Measurements from ENCODE around the gene TRAPPC12.
"Not testable (repeated sequence)": the region's sequence is repeated elsewhere in the genome, so short reads cannot be mapped to it uniquely, and the experiment has no call there.

Gene TRAPPC12

GRCh38 chr2:3486047-3487027 is 106.8 kb downstream of the TRAPPC12 start:
- no peaks in the 10 kb centered on the region for H3K27me3 ChIP-seq (ENCODE audit: control insufficient read depth in 1 of 2, insufficient read depth in 2 of 2, low read length in 2 of 2)
- no peak overlapping the region for H3K4me3 ChIP-seq (ENCODE audit: low read depth in 1 of 2, low read length in 2 of 2)
- H3K9ac ChIP-seq (ENCODE audit: low read length) = no peak overlapping the region
- H3K4me1 ChIP-seq (ENCODE audit: insufficient read depth, low read length) = no peaks in the 10 kb centered on the region
- H3K36me3 ChIP-seq (ENCODE audit: insufficient read depth, low read length) = no peaks in the 10 kb centered on the region
- no peaks in the 10 kb centered on the region for H3K9me3 ChIP-seq (ENCODE audit: low read length)
- no peak overlapping the region for H3K27ac ChIP-seq (ENCODE audit: low read depth, low read length)

DNA sequence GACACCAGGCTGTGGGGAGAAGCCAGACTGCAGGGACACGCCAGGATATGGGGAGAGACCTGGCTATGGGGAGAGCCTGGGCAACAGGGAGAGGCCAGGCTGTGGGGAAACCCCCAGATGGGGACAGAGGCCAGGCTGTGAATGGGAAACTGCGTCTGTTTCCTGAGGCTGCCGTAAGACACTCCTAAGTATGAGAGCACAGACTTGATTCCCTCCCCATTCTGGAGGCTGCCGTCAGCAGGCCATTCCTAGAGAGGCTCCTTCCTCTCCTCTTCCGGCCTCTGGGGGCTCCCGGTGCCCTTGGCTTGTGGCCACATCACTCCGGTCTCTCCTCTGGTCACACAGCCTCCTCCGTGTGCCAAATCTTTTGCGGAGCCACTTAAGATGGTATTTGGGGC is 107.5 kb downstream of the TRAPPC12 start:
- H3K27ac ChIP-seq (ENCODE audit: low read depth, low read length) = no peak overlapping the region
- H3K4me3 ChIP-seq (ENCODE audit: low read depth in 1 of 2, low read length in 2 of 2) = no peak overlapping the region
- no peak overlapping the region for H3K9ac ChIP-seq (ENCODE audit: low read length)
- H3K4me1 ChIP-seq (ENCODE audit: insufficient read depth, low read length) = no peaks in the 10 kb centered on the region
- no peaks in the 10 kb centered on the region for H3K36me3 ChIP-seq (ENCODE audit: insufficient read depth, low read length)
- H3K9me3 ChIP-seq (ENCODE audit: low read length) = no peaks in the 10 kb centered on the region
- no peaks in the 10 kb centered on the region for H3K27me3 ChIP-seq (ENCODE audit: control insufficient read depth in 1 of 2, insufficient read depth in 2 of 2, low read length in 2 of 2)

DNA sequence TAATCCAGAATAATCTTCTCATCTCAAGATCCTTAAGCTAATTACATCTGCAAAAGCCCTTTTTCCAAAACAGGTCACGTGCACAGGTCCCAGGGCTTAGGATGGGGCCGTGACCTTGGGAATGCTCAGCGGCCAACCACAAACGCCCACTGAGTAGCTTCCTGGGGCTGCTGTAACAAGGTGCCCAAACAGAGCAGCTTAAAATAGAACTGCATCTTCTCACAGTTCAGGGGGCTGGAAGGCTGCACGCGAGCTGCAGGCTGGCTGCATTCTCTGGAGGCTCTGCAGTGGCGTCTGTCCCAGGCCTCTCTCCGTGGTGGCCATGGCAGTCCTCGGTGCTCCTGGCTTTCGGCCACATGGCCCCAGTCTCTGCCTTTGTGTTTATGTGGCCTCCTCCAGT is 107.9 kb downstream of the TRAPPC12 start:
- H3K4me1 ChIP-seq (ENCODE audit: insufficient read depth, low read length) = no peaks in the 10 kb centered on the region
- H3K9ac ChIP-seq (ENCODE audit: low read length) = no peak overlapping the region
- H3K27me3 ChIP-seq (ENCODE audit: control insufficient read depth in 1 of 2, insufficient read depth in 2 of 2, low read length in 2 of 2) = no peaks in the 10 kb centered on the region
- H3K27ac ChIP-seq (ENCODE audit: low read depth, low read length) = no peak overlapping the region
- H3K36me3 ChIP-seq (ENCODE audit: insufficient read depth, low read length) = no peaks in the 10 kb centered on the region
- H3K9me3 ChIP-seq (ENCODE audit: low read length) = no peaks in the 10 kb centered on the region
- H3K4me3 ChIP-seq (ENCODE audit: low read depth in 1 of 2, low read length in 2 of 2) = no peak overlapping the region

DNA sequence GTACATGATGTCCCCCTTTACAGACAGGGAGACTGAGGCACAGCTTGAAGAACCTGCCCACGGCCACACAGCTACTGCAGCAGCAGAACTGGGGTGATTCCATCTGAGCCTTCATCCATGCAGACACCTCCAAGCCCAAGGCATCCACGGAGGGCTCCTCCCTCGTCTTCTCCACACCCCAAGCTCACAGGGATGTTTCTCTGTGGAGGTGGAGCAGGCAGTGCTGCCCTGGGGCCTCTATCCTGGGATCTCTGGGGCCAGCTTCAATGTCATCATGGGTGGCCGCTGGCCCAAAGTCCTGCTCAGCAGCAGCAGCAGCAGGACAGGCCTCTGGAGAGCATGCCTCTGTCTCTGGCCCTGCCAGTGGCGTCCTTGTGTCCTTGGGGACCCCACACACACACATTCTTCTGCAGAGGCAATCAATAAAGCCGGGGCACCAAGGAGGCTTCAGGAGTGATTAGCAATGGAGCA is 108.6 kb downstream of the TRAPPC12 start:
- Histone ChIP-seq H3K36me3 (ENCODE audit: insufficient read depth, low read length) (no peaks in the 10 kb centered on the region), H3K9me3 (ENCODE audit: low read length) (no peaks in the 10 kb centered on the region), H3K9ac (ENCODE audit: low read length) (no peak overlapping the region), H3K27me3 (ENCODE audit: control insufficient read depth in 1 of 2, insufficient read depth in 2 of 2, low read length in 2 of 2) (no peaks in the 10 kb centered on the region), H3K4me1 (ENCODE audit: insufficient read depth, low read length) (peaks cover under 1% of the 10 kb centered on the region), H3K27ac (ENCODE audit: low read depth, low read length) (no peak overlapping the region), H3K4me3 (ENCODE audit: low read depth in 1 of 2, low read length in 2 of 2) (no peak overlapping the region)

DNA sequence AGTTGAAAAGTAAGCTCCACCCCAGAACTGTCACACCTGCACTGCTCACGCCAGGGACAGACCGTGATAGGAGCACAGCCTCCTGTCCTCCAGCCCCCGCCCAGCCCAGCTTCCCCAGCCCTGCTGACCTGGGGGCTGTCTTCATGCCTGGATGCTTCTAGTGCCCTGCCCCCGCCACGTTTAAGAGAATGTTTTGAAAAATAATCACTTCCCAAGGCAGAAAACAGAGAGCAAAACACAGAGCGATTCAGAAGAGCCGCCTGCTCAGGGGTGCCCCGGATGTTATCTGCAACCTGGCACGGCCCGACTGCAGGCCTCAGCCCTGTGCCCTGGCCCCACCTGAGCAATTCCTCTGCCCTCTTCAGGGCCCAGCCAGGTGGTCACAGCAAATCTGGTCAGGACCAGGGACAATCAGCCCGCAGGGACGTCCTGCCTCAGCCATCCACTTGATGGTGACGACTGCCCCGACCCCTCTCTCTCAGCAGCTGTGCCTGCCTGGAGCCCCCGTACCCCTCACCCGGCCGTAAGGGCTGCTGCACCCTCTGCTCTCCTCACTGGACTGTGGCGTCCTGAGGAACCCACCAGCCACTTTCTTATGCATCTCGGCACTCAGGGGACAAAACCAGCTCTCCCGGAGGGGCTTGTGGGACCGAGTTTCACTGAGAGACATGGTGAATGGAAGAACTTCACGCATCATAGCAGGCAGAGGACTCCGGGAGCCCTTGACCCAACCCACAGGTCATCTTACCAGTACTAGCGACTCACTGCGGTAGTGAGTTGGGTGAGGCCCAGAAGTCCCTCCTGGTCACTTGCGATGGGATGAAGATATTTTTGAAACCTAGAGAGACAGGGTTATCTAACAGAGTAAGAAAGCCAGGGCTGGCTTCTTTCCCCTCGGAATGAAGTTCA is 109.6 kb downstream of the TRAPPC12 start:
- Histone ChIP-seq H3K27me3 (ENCODE audit: control insufficient read depth in 1 of 2, insufficient read depth in 2 of 2, low read length in 2 of 2) (no peaks in the 10 kb centered on the region), H3K4me3 (ENCODE audit: low read depth in 1 of 2, low read length in 2 of 2) (no peak overlapping the region), H3K4me1 (ENCODE audit: insufficient read depth, low read length) (peaks cover 7% of the 10 kb centered on the region), H3K9ac (ENCODE audit: low read length) (no peak overlapping the region), H3K36me3 (ENCODE audit: insufficient read depth, low read length) (no peaks in the 10 kb centered on the region), H3K9me3 (ENCODE audit: low read length) (no peaks in the 10 kb centered on the region), H3K27ac (ENCODE audit: low read depth, low read length) (no peak overlapping the region)

- H3K4me1 ChIP-seq (ENCODE audit: insufficient read depth, low read length) = peaks cover 7% of the 10 kb centered on the region
- H3K4me3 ChIP-seq (ENCODE audit: low read depth in 1 of 2, low read length in 2 of 2) = no peak overlapping the region
- H3K27ac ChIP-seq (ENCODE audit: low read depth, low read length) = no peak overlapping the region
- no peaks in the 10 kb centered on the region for H3K36me3 ChIP-seq (ENCODE audit: insufficient read depth, low read length)
- H3K27me3 ChIP-seq (ENCODE audit: control insufficient read depth in 1 of 2, insufficient read depth in 2 of 2, low read length in 2 of 2) = no peaks in the 10 kb centered on the region
- H3K9ac ChIP-seq (ENCODE audit: low read length) = no peak overlapping the region
- H3K9me3 ChIP-seq (ENCODE audit: low read length) = no peaks in the 10 kb centered on the region
Measured at GRCh38 chr2:3489764-3490115, 110.2 kb downstream of the TRAPPC12 start.

DNA sequence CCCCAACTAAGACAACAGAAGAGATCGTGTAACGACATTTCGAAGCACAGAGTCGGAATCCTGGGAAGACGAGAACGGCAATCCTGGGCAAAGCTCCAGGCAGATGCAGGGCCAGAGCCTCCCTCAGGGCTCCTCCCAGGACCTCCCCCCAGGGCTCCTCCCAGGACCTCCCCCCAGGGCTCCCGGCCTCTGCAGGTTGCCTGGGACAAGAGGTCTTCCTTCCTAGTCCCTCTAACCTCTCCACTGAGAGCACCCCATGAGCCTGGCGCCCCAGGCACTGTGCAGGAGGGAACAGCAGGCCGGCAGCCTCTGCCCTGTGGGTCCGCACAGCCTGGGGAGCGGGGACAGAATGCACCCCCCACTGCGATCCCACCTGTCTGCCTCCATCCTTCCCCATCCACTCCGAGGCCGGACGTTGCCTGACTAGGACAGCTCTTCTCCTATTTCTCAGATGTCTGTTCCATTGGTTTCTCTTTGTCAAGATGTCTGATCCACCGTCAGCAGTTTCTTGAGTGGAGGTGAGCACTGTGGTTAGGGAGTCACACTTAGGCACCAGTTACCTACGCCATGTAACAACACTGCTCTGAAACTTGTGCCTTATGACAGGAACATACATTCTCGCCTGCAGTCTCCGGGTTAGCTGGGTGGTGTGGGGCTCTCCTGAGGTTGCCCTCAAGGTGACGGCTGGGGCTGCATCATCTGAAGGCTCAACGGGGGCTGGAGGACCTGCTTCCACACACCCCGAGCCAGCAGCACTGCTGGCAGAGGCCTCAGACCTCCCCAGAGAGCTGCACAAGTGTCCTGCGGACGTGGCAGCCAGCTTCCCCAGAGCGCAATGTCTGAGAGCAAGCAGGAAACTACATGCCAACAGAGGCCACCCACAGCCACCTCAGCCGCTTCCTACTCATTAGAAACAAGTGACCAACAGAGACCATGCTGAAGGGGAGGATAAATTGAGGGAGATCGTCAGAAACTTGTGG is 111.0 kb downstream of the TRAPPC12 start:
- Histone ChIP-seq H3K4me3 (ENCODE audit: low read depth in 1 of 2, low read length in 2 of 2) (no peak overlapping the region), H3K36me3 (ENCODE audit: insufficient read depth, low read length) (peaks cover 6% of the 10 kb centered on the region), H3K27me3 (ENCODE audit: control insufficient read depth in 1 of 2, insufficient read depth in 2 of 2, low read length in 2 of 2) (no peaks in the 10 kb centered on the region), H3K9me3 (ENCODE audit: low read length) (no peaks in the 10 kb centered on the region), H3K27ac (ENCODE audit: low read depth, low read length) (no peak overlapping the region), H3K4me1 (ENCODE audit: insufficient read depth, low read length) (peaks cover 7% of the 10 kb centered on the region), H3K9ac (ENCODE audit: low read length) (no peak overlapping the region)

- Histone ChIP-seq H3K4me3 (ENCODE audit: low read depth in 1 of 2, low read length in 2 of 2) (no peak overlapping the region), H3K9me3 (ENCODE audit: low read length) (no peaks in the 10 kb centered on the region), H3K9ac (ENCODE audit: low read length) (no peak overlapping the region), H3K27ac (ENCODE audit: low read depth, low read length) (no peak overlapping the region), H3K27me3 (ENCODE audit: control insufficient read depth in 1 of 2, insufficient read depth in 2 of 2, low read length in 2 of 2) (no peaks in the 10 kb centered on the region), H3K36me3 (ENCODE audit: insufficient read depth, low read length) (peaks cover 12% of the 10 kb centered on the region), H3K4me1 (ENCODE audit: insufficient read depth, low read length) (peaks cover 7% of the 10 kb centered on the region)
Measured at GRCh38 chr2:3491306-3491705, 111.8 kb downstream of the TRAPPC12 start.

- Histone ChIP-seq H3K4me1 (ENCODE audit: insufficient read depth, low read length) (peaks cover 7% of the 10 kb centered on the region), H3K9me3 (ENCODE audit: low read length) (no peaks in the 10 kb centered on the region), H3K36me3 (ENCODE audit: insufficient read depth, low read length) (peaks cover 16% of the 10 kb centered on the region), H3K27me3 (ENCODE audit: control insufficient read depth in 1 of 2, insufficient read depth in 2 of 2, low read length in 2 of 2) (no peaks in the 10 kb centered on the region), H3K27ac (ENCODE audit: low read depth, low read length) (no peak overlapping the region), H3K9ac (ENCODE audit: low read length) (no peak overlapping the region), H3K4me3 (ENCODE audit: low read depth in 1 of 2, low read length in 2 of 2) (no peak overlapping the region)
Measured at GRCh38 chr2:3491716-3492474, 112.4 kb downstream of the TRAPPC12 start.

DNA sequence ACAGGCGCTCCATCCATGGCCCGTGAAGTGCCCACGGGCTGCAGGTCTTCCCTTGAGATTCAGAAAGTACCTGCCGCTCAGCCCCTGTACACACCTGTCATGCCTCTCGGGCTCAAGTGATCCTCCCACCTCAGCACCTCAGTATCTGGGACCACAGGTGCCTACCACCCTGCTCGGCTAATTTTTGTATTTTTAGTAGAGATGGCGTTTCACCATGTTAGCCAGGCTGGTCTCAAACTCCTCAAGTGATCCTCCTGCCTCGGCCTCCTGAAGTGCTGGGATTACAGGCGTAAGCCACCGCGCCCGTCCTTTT is 112.9 kb downstream of the TRAPPC12 start:
- H3K27me3 ChIP-seq (ENCODE audit: control insufficient read depth in 1 of 2, insufficient read depth in 2 of 2, low read length in 2 of 2); H3K4me3 ChIP-seq (ENCODE audit: low read depth in 1 of 2, low read length in 2 of 2); H3K27ac ChIP-seq (ENCODE audit: low read depth, low read length); H3K9me3 ChIP-seq (ENCODE audit: low read length); H3K9ac ChIP-seq (ENCODE audit: low read length); H3K4me1 ChIP-seq (ENCODE audit: insufficient read depth, low read length): not testable (repeated sequence)
- peaks cover 22% of the 10 kb centered on the region for H3K36me3 ChIP-seq (ENCODE audit: insufficient read depth, low read length)

All from muscle layer of colon (tissue), 2 donors.